Spleen (tissue), 11 donors: ENCODE results near the gene GPR50. TPM values are rescaled to one million over a fixed set of nuclear protein-coding genes. Genes with fewer than 3 reads are reported as not detected.

Experiments
- DNase-seq: peaks from one replicate; pipeline ENCODE4 v3.0.0-alpha.2; 2020
- H3K27ac ChIP-seq, 8 donors: fragments of 200-600 bp; sonication (generic) in 7 of 8; 1 replicate in 4 of 8; 2 replicates in 4 of 8; pipeline versions ENCODE4 v1.5.0 to v1.8.0; 2016 to 2021; ENCODE audit warnings: inconsistent platforms in 4 of 8, mild to moderate bottlenecking in 4 of 8, moderate library complexity in 1 of 8
- H3K27me3 ChIP-seq, 7 donors: fragments of 200-600 bp; sonication (generic) in 6 of 7; replicated peaks in 1 of 7; 1 replicate in 4 of 7; 2 replicates in 3 of 7; pipeline versions ENCODE4 v1.5.0 to v1.8.0; 2016 to 2021; ENCODE audit warnings: inconsistent platforms in 3 of 7, mild to moderate bottlenecking in 1 of 7
- H3K36me3 ChIP-seq, 6 donors: fragments of 200-600 bp; sonication (generic) in 5 of 6; 1 replicate in 4 of 6; 2 replicates in 2 of 6; pipeline versions ENCODE4 v1.5.0 to v1.8.0; 2016 to 2021; ENCODE audit warnings: inconsistent platforms in 2 of 6
- H3K4me1 ChIP-seq, 6 donors: fragments of 200-600 bp; sonication (generic) in 5 of 6; 1 replicate in 3 of 6; 2 replicates in 3 of 6; pipeline versions ENCODE4 v1.5.0 to v1.8.0; 2016 to 2021; ENCODE audit warnings: inconsistent platforms in 3 of 6
- H3K4me3 ChIP-seq, 8 donors: fragments of 200-600 bp; sonication (generic) in 7 of 8; 1 replicate in 4 of 8; 2 replicates in 4 of 8; pipeline versions ENCODE4 v1.5.0 to v1.8.0; 2016 to 2021; ENCODE audit warnings: inconsistent platforms in 4 of 8, mild to moderate bottlenecking in 4 of 8, moderate library complexity in 2 of 8
- H3K9me3 ChIP-seq, 8 donors: fragments of 200-600 bp; sonication (generic) in 7 of 8; 1 replicate in 4 of 8; 2 replicates in 4 of 8; pipeline versions ENCODE4 v1.5.0 to v1.8.0; 2016 to 2021; ENCODE audit warnings: inconsistent platforms in 4 of 8
- POLR2A ChIP-seq, 3 donors: fragments of 450-650 bp; IDR thresholded peaks; one replicate each; pipeline ENCODE4 v1.5.1; 2017; ENCODE audit warnings: antibody characterized with exemption in 3 of 3, mild to moderate bottlenecking in 1 of 3
- POLR2AphosphoS5 ChIP-seq, 3 donors: sonication (generic); formaldehyde crosslinking; IDR thresholded peaks; one replicate each; pipeline ENCODE4 v1.5.1; 2017; ENCODE audit warnings: antibody characterized with exemption in 3 of 3
- WGBS, 5 donors: extraction: QIAGEN DNeasy Blood & Tissue Kit in 3 of 5; methylation state at CpG; one replicate each; pipeline versions ENCODE4 v1.1.5 to v1.1.7; 2013 to 2018; 5-methylcytosine and 5-hydroxymethylcytosine counted together
- intact Hi-C: fragments of 100-400 bp; cut with DNase I; formaldehyde crosslinking; loops from one replicate; pipeline ENCODE4 v1.15.0; 2023; ENCODE audit warnings: low total_unique reads
- polyA plus RNA-seq, 3 donors: library from polyadenylated mRNA; stranded (reverse); fragments of 200-250 nt; gene quantifications; one replicate each; pipeline ENCODE4 v1.2.1, GENCODE V29; 2013
- total RNA-seq, 7 donors: library from RNA; depleted of rRNA in 3 of 7; stranded (reverse); fragments of >200 nt in 3 of 7; fragmentation: NEBNext Ultra II Directional in 4 of 7; extraction: Animal tissue kit (Norgen Biotek cat#: 25700) in 4 of 7; gene quantifications; one replicate each; pipeline versions ENCODE4 v1.1.0 to v1.2.1, GENCODE V29; 2016 to 2021
- TF ChIP-seq, protein P1 (sequence below), 11 experiments: fragments of 200-600 bp in 7 of 11; fragments of 450-650 bp in 4 of 11; sonication (generic) in 4 of 11; IDR thresholded peaks in 8 of 11; conservative IDR thresholded peaks in 3 of 11; 1 replicate in 7 of 11; 2 replicates in 4 of 11; pipeline versions ENCODE4 v1.4.0 to v1.8.0; 2016 to 2021; ENCODE audit warnings: antibody characterized with exemption in 11 of 11, inconsistent platforms in 4 of 11, mild to moderate bottlenecking in 1 of 11
- donor health status: healthy with polysubstance abuse.
- donor health status: DM: no; HTN: no; CAD: no; lungs with moderate emphysema.
- donor health status: DM: no; HTN: no; CAD: no.
- donor health status: Bipolar disorder and iron deficiency.
- donor health status: healthy.
- donor health status: DM: no; HTN: no; CAD: no.
- donor health status: DM: yes; HTN: yes; CAD: no.

GPR50 gene
- total and polyA plus RNA-seq, 10 donors = not detected

DNA sequence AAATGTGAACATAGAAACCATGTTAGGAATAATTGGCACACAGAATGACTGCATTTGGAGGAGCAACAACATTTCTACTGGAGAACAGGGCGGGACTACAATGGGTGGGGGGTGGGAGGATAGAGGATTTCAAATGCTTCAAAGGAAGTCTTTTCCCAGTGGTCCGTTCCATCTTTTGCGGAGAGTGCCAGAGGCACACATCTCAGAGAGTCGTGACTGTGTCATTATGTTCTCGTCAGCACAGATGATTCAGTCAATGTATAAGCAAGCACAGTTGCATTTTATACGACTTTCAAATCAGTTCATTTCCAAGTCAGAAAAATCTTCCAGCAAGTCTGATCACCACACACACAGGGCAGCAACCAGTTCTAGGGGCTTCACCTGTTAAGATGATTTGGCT, 22.7 kb upstream of the GPR50 start:
- H3K36me3 ChIP-seq = no peaks in the 10 kb centered on the region
- peaks cover 0 to 5% (median 0%) of the 10 kb centered on the region in 8 donors for H3K9me3 ChIP-seq
- 34 to 51% (median 46%) methylated on average over 6 of the region's 6 CpGs for WGBS, 5 donors
- no peak for DNase-seq
- no peak for TF ChIP-seq POLR2A (IDR thresholded peaks at IDR 0.05)
- TF ChIP-seq, protein P1, sequence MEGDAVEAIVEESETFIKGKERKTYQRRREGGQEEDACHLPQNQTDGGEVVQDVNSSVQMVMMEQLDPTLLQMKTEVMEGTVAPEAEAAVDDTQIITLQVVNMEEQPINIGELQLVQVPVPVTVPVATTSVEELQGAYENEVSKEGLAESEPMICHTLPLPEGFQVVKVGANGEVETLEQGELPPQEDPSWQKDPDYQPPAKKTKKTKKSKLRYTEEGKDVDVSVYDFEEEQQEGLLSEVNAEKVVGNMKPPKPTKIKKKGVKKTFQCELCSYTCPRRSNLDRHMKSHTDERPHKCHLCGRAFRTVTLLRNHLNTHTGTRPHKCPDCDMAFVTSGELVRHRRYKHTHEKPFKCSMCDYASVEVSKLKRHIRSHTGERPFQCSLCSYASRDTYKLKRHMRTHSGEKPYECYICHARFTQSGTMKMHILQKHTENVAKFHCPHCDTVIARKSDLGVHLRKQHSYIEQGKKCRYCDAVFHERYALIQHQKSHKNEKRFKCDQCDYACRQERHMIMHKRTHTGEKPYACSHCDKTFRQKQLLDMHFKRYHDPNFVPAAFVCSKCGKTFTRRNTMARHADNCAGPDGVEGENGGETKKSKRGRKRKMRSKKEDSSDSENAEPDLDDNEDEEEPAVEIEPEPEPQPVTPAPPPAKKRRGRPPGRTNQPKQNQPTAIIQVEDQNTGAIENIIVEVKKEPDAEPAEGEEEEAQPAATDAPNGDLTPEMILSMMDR (IDR thresholded peaks at IDR 0.05 in 8 of 11, conservative IDR thresholded peaks at IDR 0.05 in 3 of 11) = no peak
- no peak for TF ChIP-seq POLR2AphosphoS5 (IDR thresholded peaks at IDR 0.05)
- intact Hi-C loops = loop anchor here (5.0 kb wide), 1 partner anchor 529 kb away; no protein-coding TSS in a partner anchor
- H3K4me1 ChIP-seq = no peaks in the 10 kb centered on the region
- no peak overlapping the region for H3K27ac ChIP-seq
- H3K4me3 ChIP-seq = no peak overlapping the region
- peaks cover 0 to 25% (median 0%) of the 10 kb centered on the region in 7 donors for H3K27me3 ChIP-seq

DNA sequence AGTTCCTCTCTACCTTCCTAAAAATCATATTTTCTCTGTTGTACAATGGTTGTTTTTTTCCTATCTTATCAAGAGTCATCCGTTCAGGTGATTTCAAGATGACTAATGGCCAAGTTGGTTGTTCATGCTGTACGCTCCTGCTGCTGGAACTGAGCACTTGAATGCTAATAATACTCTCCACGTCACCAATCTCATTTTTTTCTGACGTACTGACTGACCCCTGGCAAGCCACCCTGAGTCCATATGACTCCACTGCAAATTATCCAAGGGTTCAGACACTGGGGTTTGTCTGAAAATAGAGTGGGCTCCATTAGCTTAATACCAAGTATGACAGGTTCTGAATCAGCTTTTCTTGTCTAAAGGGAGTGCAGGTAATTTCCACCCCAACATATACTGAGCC, 21.1 kb upstream of the GPR50 start:
- H3K9me3 ChIP-seq = peaks cover 0 to 7% (median 0%) of the 10 kb centered on the region in 8 donors
- H3K36me3 ChIP-seq = no peaks in the 10 kb centered on the region
- no peak for DNase-seq
- intact Hi-C loops = no loop called here
- no peak overlapping the region for H3K27ac ChIP-seq
- TF ChIP-seq POLR2AphosphoS5 (IDR thresholded peaks at IDR 0.05) = no peak
- no peak for TF ChIP-seq POLR2A (IDR thresholded peaks at IDR 0.05)
- TF ChIP-seq, protein P1 (IDR thresholded peaks at IDR 0.05 in 8 of 11, conservative IDR thresholded peaks at IDR 0.05 in 3 of 11) = no peak
- peaks cover 0 to 25% (median 0%) of the 10 kb centered on the region in 7 donors for H3K27me3 ChIP-seq
- no peak overlapping the region for H3K4me3 ChIP-seq
- H3K4me1 ChIP-seq = no peaks in the 10 kb centered on the region
- 53 to 68% (median 58%) methylated on average over 4 of the region's 4 CpGs for WGBS, 5 donors

DNA sequence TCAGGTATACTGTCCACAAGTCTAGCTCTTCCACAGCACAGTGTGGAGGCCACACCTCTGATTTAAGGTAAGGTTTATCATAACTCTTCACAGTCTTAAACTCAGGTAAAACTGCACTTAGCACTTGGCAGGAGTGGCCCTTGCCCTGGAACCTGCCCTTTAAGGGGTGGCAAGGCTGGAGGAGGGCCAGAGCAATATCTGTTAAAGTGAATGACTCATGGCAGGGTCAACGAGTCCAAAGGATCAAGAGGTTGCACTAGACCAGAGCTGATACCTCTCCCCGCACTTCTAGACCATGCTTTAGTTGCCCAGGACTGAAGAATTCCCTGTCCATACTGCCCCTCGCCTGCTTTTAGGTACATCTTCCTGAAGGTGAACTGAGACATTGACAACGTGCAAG, 14.7 kb upstream of the GPR50 start:
- Histone ChIP-seq H3K36me3 (no peaks in the 10 kb centered on the region), H3K9me3 (peaks cover 0 to 7% (median 0%) of the 10 kb centered on the region in 8 donors), H3K4me3 (no peak overlapping the region), H3K27me3 (peaks cover 0 to 7% (median 0%) of the 10 kb centered on the region in 7 donors), H3K4me1 (no peaks in the 10 kb centered on the region), H3K27ac (no peak overlapping the region)
- 55 to 83% (median 66%) methylated on average over 4 of the region's 4 CpGs for WGBS, 5 donors
- TF ChIP-seq, protein P1 (IDR thresholded peaks at IDR 0.05 in 8 of 11, conservative IDR thresholded peaks at IDR 0.05 in 3 of 11) = no peak
- no peak for TF ChIP-seq POLR2A (IDR thresholded peaks at IDR 0.05)
- TF ChIP-seq POLR2AphosphoS5 (IDR thresholded peaks at IDR 0.05) = no peak
- DNase-seq = no peak
- intact Hi-C loops = no loop called here

DNA sequence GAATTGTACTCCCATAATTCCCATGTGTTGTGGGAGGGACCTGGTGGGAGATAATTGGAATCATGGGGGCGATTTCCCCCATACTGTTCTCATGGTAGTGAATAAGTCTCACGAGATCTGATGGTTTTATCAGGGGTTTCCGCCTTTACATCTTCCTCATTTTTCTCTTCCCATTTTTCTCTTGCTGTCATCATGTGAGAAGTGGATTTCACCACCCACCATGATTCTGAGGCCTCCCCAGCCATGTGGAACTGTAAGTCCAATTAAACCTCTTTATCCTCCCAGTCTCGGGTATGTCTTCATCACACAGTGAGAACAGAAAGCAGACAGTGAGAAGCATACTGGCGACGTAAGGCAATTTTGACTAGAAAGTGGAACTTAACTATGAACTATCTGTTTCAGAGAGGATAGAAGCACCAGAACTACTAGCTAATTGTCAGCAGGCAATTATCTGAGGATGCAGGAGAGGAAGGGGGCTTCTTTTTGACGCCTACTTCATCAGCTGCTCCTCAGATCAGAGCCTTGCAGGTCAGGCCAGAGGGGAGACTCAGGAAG, 8.5 kb upstream of the GPR50 start:
- no peaks in the 10 kb centered on the region for H3K4me1 ChIP-seq
- no peak overlapping the region for H3K4me3 ChIP-seq
- 60 to 78% (median 68%) methylated on average over 7 of the region's 7 CpGs for WGBS, 5 donors
- TF ChIP-seq, protein P1 (IDR thresholded peaks at IDR 0.05 in 8 of 11, conservative IDR thresholded peaks at IDR 0.05 in 3 of 11) = no peak
- TF ChIP-seq POLR2AphosphoS5 (IDR thresholded peaks at IDR 0.05) (no peak), POLR2A (IDR thresholded peaks at IDR 0.05) (no peak)
- peaks cover 0 to 7% (median 0%) of the 10 kb centered on the region in 7 donors for H3K27me3 ChIP-seq
- H3K27ac ChIP-seq = no peak overlapping the region
- intact Hi-C loops = no loop called here
- no peaks in the 10 kb centered on the region for H3K9me3 ChIP-seq
- no peak for DNase-seq
- H3K36me3 ChIP-seq = no peaks in the 10 kb centered on the region
